Vagina (tissue), 2 donors: Measurements from ENCODE around the gene STARD3NL.
"Not testable (repeated sequence)": the region's sequence is repeated elsewhere in the genome, so short reads cannot be mapped to it uniquely, and the experiment has no call there.

Source experiments
- POLR2A ChIP-seq, 2 donors: fragments of 450-650 bp; IDR thresholded peaks; one replicate each; pipeline ENCODE4 v1.6.1; 2017; ENCODE audit warnings: antibody characterized with exemption in 2 of 2, mild to moderate bottlenecking in 2 of 2, moderate library complexity in 2 of 2
- POLR2AphosphoS5 ChIP-seq, 2 donors: sonication (generic); formaldehyde crosslinking; IDR thresholded peaks; one replicate each; pipeline ENCODE4 v1.9.0; 2017; ENCODE audit warnings: antibody characterized with exemption in 2 of 2, mild to moderate bottlenecking in 2 of 2, low read depth in 1 of 2; ENCODE audit not compliant: insufficient read depth in 1 of 2
- TF ChIP-seq, protein P1 (sequence below), 3 experiments: fragments of 450-650 bp in 2 of 3; fragments of 200-600 bp in 1 of 3; sonication (generic) in 1 of 3; IDR thresholded peaks; one replicate each; pipeline ENCODE4 v1.5.1; 2017 to 2019; ENCODE audit warnings: antibody characterized with exemption in 3 of 3, mild to moderate bottlenecking in 2 of 3, moderate library complexity in 2 of 3

GRCh38 chr7:38243345-38243744 lies 65.3 kb downstream of the STARD3NL start:
- TF ChIP-seq, protein P1, sequence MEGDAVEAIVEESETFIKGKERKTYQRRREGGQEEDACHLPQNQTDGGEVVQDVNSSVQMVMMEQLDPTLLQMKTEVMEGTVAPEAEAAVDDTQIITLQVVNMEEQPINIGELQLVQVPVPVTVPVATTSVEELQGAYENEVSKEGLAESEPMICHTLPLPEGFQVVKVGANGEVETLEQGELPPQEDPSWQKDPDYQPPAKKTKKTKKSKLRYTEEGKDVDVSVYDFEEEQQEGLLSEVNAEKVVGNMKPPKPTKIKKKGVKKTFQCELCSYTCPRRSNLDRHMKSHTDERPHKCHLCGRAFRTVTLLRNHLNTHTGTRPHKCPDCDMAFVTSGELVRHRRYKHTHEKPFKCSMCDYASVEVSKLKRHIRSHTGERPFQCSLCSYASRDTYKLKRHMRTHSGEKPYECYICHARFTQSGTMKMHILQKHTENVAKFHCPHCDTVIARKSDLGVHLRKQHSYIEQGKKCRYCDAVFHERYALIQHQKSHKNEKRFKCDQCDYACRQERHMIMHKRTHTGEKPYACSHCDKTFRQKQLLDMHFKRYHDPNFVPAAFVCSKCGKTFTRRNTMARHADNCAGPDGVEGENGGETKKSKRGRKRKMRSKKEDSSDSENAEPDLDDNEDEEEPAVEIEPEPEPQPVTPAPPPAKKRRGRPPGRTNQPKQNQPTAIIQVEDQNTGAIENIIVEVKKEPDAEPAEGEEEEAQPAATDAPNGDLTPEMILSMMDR (IDR thresholded peaks at IDR 0.05) = not testable (repeated sequence)
- not testable (repeated sequence) for TF ChIP-seq POLR2AphosphoS5 (IDR thresholded peaks at IDR 0.05; ENCODE audit: insufficient read depth in 1 of 2, low read depth in 1 of 2); POLR2A (IDR thresholded peaks at IDR 0.05)
